ENCODE data around the gene HDLBP. TPM values are rescaled to one million over a fixed set of nuclear protein-coding genes. Genes with fewer than 3 reads are reported as not detected.

Gene HDLBP
- polyA plus RNA-seq, 4 donors: 338 to 397 (median 387) TPM

GRCh38 chr2:241234962-241235740, 80.3 kb downstream of the HDLBP start:
- no peak for DNase-seq (ENCODE audit: low read depth in 4 of 4, low spot score in 2 of 4)

- no peak for DNase-seq (ENCODE audit: low read depth in 4 of 4, low spot score in 2 of 4)
Measured at GRCh38 chr2:241234066-241234790, 81.2 kb downstream of the HDLBP start.

- DNase-seq (ENCODE audit: low read depth in 4 of 4, low spot score in 2 of 4): no peak
Measured at GRCh38 chr2:241232736-241233575, 82.5 kb downstream of the HDLBP start.

- no peak for DNase-seq (ENCODE audit: low read depth in 4 of 4, low spot score in 2 of 4)
Measured at GRCh38 chr2:241230435-241230834, 85.0 kb downstream of the HDLBP start.

- no peak for DNase-seq (ENCODE audit: low read depth in 4 of 4, low spot score in 2 of 4)
Measured at GRCh38 chr2:241229563-241230401, 85.7 kb downstream of the HDLBP start.

GRCh38 chr2:241228860-241229516, 86.5 kb downstream of the HDLBP start:
- no peak for DNase-seq (ENCODE audit: low read depth in 4 of 4, low spot score in 2 of 4)

- no peak for DNase-seq (ENCODE audit: low read depth in 4 of 4, low spot score in 2 of 4)
Measured at GRCh38 chr2:241228081-241228859, 87.2 kb downstream of the HDLBP start.

- no peak for DNase-seq (ENCODE audit: low read depth in 4 of 4, low spot score in 2 of 4)
Measured at GRCh38 chr2:241227594-241227993, 87.9 kb downstream of the HDLBP start.

- no peak for DNase-seq (ENCODE audit: low read depth in 4 of 4, low spot score in 2 of 4)
Measured at GRCh38 chr2:241226723-241227572, 88.5 kb downstream of the HDLBP start.

GRCh38 chr2:241225983-241226382, 89.5 kb downstream of the HDLBP start:
- DNase-seq (ENCODE audit: low read depth in 4 of 4, low spot score in 2 of 4): no peak

- DNase-seq (ENCODE audit: low read depth in 4 of 4, low spot score in 2 of 4): no peak
Measured at GRCh38 chr2:241225545-241225944, 89.9 kb downstream of the HDLBP start.

- no peak for DNase-seq (ENCODE audit: low read depth in 4 of 4, low spot score in 2 of 4)
Measured at GRCh38 chr2:241224851-241225438, 90.5 kb downstream of the HDLBP start.

- no peak for DNase-seq (ENCODE audit: low read depth in 4 of 4, low spot score in 2 of 4)
Measured at GRCh38 chr2:241224018-241224850, 91.2 kb downstream of the HDLBP start.

- DNase-seq (ENCODE audit: low read depth in 4 of 4, low spot score in 2 of 4): no peak
Measured at GRCh38 chr2:241223211-241224017, 92.1 kb downstream of the HDLBP start.

- DNase-seq (ENCODE audit: low read depth in 4 of 4, low spot score in 2 of 4): no peak
Measured at GRCh38 chr2:241219856-241220356, 95.6 kb downstream of the HDLBP start.

- DNase-seq (ENCODE audit: low read depth in 4 of 4, low spot score in 2 of 4): no peak
Measured at GRCh38 chr2:241219030-241219382, 96.5 kb downstream of the HDLBP start.
